Measurements from ENCODE around the gene MEIOB.
A peak's percentile ranks its signal among the peaks of the same experiment; 100 is the strongest.
"Not testable (repeated sequence)": the region's sequence is repeated elsewhere in the genome, so short reads cannot be mapped to it uniquely, and the experiment has no call there.

The MEIOB gene

DNA sequence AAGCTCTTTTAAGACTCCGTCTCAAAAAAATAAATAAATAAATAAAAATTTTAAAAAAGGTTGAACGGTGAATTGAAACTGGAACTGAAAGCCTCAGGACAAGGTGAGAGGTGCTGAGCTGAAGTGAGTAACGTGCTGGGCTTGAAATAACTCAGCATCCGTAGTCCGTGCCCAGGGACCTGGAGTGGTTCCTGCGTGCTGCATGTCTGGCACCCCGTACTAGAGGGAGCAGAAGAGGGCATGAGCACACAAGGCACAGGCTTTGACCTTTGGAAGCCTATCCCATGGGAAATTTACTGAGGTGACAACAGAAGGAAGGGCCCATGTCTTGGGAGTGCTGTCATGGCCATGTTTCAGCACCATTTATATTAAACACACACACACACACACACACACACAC is 4.5 kb upstream of the MEIOB start:
- no peak for DNase-seq (ENCODE audit: low spot score)

DNA sequence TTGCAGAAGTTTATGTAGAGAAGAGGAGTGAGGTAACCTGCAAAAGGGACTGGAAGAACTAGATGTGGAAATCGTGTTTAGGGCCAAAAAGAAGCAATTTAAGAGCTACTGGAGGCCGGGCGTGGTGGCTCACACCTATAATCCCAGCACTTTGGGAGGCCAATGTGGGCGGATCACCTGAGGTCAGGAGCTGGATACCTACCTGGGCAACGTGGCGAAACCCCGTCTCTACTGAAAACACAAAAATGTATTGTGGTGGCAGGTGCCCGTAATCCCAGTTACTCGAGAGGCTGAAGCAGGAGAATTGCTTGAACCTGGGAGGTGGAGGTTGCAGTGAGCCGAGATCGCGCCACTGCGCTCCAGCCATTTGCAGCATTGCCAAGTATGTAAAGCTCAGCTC is 4.1 kb upstream of the MEIOB start:
- DNase-seq (ENCODE audit: low spot score), result not testable (repeated sequence)

DNA sequence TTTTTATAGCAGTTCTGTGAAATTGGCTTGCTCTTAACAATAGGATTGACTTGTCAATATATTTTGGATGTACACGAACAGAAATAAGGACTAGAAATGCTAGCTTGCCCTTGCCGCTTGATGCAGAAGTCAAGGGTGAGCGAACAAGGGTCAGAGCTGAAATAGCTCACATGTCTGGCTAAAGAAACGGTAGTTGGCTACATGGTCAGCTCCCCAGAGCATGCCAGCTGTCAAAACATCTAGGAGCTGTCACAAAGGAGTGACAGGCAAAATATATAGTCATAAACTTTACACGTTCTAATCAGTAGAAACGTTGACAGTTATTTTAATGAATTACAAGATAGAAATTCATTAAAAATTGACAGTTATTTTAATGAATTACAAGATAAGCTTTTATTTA is 2.9 kb upstream of the MEIOB start:
- no peak for DNase-seq (ENCODE audit: low spot score)

DNA sequence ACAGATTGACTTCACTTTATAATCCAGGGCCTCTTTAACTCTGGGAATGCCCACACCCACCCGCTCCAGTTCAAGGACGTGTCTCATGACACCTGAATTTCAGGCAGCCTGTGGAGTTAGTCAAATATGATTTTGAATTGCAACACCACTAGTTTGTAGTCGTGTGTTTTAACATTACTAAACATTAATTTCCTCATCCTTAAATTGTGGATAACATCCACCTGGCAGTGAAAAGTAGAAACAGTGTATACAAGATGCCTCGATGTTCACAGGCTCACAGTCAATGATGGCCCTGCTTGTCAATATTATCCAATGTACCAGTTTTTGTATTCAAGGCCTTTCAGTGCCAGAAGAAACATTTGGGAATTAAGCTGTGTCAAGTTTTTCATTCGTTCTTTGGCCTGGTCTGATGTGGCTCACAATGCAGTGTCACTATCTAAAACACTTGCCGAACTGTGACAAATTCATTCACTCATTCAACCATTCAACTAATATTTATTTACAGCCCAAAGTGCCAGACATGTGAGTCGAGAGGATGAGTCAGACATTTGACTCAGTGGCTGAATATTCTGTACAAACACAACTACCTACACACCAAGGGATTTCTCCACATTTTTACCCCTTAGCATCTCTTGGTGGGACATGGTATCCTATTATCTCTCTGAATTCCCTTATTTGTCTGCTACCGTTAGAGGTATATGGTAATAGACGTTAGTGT is 1.4 kb downstream of the MEIOB start:
- DNase-seq (ENCODE audit: low spot score), result peak; percentile 49

DNA sequence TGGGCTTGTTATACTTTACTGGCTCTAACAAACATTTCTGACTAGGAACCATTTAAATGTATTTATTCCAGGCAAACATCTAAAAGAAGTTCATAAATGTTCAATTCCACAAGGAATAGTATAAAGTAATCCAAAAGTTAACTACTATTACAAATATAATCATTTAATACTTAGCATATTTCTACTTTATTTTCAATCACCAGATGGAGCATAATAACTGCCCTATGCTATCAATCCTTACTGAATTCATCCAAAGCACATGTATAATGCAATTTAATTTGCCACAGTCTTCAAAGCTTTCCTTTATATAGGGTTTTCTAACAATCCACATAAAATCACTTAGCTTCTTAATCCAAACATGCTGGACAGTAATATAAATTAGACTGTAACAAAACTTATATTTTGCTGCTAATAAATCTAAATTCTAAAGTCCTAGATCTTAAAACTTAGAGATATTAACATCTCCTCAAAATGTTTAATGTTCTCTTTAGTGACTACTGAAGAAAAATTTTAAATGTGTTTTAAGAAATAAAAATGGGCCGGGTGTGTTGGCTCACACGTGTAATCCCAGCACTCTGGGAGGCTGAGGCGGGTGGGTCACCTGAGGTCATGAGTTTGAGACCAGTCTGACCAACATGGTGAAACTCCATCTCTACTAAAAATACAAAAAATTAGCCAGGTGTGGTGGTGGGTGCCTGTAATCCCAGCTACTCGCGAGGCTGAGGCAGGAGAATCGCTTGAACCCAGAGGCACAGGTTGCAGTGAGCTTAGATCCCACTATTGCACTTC is 5.9 kb downstream of the MEIOB start:
- no peak for DNase-seq (ENCODE audit: low spot score)

DNA sequence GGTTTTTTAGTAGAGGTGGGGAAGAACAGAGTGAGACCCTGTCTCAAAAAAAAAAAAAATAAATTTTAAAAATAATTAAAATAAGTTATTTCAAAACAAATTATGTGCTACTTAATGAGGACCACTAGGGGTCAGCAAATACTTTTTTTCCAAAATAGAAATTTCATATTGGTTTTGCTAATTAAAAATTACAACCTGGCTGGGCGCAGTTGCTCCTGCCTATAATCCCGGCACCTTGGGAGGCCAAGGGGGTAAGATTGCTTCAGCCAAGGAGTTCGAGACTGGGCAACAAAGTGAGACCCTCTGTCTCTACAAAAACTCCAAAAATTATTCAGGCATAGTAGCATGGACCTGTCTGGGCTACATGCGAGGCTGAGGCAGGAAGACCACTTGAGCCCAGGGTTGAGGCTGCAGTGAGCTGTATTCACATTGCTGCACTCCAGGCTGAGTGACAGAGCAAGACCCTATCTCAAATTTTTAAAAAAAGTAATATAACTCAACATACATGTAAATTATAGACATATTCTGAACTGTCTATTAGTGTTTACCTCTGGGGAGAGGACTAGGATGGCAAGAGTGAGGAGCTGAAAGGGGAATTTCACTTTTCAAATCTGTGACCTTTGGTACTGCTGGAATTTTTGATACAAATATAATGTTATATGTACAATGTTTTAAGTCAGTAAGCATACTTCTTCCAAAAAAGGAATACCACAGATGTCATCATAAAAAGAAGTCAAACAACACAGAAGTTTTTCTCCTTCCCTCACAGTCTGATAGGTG is 8.1 kb downstream of the MEIOB start:
- DNase-seq (ENCODE audit: low spot score), result peak; percentile 53

DNA sequence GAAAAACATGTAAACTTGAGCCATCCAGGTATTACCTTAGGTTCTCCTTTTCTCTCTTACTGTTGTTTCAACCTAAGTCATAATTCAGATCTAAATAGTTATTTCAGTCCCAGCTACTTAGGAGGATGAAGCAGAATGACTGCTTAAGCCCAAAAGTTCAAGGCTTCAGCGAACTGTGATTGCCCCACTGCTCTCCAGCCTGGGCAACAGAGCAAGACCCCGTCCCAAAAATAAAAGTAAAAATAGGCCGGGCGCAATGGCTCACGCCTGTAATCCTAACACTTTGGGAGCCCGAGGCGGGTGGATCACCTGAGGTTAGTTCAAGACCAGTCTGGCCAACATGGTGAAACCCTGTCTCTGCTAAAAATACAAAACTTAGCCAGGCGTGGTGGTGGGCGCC is 9.6 kb downstream of the MEIOB start:
- no peak for DNase-seq (ENCODE audit: low spot score)

DNA sequence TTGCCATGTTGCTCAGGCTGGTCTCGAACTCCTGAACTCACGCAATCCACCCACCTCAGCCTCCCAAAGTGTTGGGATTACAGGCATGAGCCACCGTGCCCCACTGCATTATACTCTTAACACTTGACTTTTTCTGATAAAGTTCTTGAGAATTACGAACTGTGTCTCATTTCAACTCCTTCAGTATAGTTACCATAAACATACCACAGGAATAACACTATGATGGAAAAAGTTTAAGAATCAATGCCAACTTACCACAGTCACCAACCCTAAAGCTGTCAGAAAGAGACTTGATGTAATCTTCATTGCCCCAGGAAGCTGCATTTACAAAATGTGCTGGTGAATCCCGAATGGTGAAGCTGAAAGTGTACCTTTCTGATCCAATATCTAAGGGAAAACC is 10.2 kb downstream of the MEIOB start:
- no peak for DNase-seq (ENCODE audit: low spot score)

DNA sequence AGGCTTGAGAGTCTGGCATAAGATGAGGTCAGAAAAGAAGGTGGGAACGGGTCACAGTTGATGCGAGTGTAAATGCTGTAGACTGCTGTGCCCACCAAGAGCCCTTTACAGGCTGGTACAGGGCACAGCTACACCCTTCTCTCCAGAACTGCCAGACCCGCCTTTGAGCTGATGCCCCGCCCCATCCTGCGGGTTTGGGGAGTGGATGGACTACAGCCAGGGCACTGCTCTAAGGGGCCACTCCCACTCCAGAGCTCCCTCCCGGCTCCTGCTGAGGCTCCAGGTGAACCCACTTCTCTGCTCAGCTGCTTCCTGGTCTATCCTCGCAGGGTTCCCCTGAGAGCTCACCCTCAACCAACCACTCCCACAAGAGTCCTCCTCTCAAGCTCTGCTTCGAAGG is 12.3 kb downstream of the MEIOB start:
- peak; percentile 51 for DNase-seq (ENCODE audit: low spot score)

DNA sequence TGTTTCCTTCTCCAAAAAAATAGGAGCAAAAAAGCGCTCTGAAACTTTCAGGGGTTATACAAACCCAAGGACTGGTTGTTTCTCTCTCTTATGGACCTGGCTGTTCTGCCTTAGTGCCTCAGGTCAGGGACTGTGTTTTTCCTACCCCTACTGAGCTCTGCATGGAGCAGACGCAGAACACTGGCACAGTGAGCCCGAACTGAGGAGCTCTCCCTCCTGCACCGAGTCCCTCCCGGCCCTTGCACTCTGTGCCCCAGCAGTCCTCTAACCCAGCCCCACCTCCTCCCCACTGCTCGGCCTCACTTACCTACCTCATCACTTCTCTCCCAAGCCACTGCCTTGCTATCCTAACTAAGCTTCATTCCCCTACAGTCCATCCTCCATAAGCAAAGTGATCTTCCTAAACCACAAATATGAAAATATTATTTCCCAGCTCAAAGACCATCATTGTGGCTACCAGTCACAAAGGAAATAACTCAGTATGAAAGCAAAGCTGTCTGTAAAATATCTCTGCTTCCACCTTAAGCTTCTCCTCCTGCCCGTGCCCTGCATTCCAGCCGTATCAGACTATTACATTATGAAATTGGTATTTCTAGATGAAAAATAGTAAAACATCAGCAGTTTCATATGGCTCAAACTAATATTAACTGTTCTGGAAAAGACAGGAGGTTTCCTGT is 13.6 kb downstream of the MEIOB start:
- DNase-seq (ENCODE audit: low spot score), result no peak

DNA sequence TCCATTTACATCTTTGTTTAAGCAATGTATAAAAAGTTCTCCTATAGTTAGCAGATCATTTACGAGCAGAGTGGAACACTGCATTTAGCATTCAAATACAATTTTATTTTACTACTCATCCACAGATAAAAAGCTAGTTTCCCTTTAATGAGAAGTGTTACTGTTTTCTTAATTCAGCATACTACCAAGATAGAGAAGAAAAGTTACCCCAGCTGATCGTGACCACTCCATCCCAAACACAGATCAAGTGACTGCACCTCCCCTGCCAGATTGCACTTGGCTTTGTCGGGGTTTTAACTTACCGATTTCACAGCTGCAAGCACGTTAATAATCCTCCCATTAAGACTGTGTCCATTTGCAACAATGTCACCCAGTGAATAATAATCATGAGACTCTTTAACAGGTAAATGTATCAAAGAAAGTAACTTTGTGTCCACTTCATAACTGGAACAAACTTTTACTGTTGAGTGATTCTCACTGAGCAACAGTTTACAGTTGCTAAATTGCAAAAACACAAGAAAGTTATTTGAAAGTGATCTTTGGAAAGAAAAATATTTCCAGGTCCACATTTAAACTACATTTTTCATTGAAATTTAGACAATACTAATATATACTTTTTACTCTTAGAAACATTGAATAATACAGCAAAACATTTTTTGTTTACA is 14.4 kb downstream of the MEIOB start:
- DNase-seq (ENCODE audit: low spot score), result no peak

DNA sequence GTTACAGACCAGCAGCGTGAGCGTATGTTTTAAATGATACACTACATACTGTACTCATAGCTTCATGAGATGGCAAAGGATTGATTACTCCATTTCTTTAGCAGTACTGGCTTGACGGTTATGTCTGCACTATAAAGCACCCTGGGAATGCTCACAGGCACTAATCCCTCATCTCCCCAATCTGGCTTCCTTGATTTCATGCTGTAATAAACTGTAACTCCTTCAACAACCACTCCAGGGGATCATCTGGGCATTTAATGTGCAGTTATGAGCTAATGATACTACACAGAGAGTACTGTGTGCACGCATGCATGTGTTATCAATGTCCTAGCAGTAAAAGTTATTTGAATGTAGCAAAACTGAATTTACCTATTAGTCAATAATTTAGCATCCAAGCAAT is 20.2 kb downstream of the MEIOB start:
- no peak for DNase-seq (ENCODE audit: low spot score)

DNA sequence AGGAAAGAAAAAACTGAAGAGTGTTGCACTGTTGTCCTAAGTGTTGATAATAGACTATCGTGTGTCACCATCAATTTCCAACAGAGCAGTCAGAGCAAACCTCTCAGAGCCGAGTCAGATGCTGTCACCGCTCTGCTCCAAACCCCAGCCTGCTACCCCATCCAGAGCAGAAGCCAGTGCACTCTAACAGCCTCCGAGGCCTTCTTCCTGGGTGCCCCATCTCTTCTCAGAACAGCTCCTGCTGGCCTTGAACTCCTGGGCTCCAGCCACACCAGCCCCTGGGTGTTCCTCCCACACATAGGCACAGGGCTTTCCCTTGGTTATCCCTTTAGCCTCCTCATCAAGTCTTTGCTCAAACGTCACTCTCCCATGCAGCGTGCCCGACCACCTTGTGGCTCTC is 21.0 kb downstream of the MEIOB start:
- DNase-seq (ENCODE audit: low spot score), result no peak

DNA sequence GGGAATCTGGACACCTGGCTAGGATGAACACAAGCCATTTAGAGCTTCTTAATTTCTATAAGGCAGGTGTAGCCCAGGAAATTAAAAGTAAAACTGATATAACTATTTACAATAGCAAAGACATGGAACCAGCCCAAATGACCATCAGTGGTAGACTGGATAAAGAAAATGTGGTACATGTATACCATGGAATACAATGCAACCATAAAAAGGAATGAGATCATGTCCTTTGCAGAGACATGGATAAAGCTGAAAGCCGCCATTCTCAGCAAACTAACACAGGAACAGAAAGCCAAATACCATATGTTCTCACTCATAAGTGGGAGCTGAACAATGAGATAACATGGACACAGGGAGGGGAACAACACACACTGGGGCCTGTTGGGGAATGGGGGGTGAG is 25.5 kb downstream of the MEIOB start:
- no peak for DNase-seq (ENCODE audit: low spot score)

DNA sequence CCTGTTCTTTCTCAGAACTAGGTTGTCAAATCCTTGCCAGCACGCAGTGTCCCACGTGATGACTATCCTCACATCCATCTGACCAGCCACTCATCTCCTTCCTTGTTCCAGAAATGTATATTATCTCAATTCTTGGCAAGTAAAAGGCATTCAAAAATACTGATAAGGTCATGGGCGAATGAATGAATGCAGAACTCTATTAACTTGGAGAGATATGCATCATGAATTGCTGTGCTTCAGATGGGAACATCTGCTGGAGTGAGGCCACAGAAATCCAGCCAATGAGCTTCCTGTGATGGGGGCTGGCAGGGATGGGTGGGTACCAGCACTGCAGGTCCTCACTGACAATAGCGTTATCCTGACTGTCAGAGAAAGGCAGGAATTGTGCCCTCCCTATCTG is 26.0 kb downstream of the MEIOB start:
- DNase-seq (ENCODE audit: low spot score), result no peak

DNA sequence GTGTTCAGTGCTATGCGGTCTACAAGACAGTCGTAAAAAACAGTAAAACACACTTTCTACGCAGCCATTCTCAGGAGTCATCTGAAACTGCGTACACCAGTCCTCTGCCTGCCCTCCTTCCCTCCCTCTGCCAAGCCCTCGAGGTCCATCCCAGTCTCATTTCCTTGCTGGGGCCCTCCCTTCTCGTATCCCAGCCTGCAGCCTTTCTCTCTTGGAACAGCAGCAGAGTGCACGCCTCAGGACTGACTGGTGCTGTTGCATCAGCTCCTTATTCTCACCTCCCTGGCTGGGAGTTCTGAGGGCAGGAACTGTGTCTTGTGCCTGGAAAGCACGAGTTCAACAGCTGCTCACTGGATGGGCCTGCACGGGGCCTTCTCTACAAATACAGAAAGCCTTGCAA is 32.4 kb downstream of the MEIOB start:
- no peak for DNase-seq (ENCODE audit: low spot score)

DNA sequence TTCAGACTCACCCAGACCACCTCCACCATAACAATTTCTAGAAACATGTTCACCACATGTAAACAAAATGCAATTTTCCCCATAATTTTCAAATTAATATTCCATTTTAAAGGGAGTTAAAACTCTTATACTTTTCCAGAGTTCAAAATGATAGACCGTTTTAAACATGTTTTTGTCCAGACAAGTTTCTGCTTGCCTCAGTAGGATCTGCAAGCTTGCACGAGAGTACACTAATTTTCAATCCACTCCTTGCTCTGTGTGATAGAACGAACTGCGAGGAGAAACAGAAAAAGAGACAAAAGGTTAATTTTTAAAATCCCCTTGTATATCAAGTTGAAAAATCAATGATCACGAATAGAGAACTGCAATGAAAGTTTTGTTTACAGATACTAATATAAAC is 37.9 kb downstream of the MEIOB start:
- DNase-seq (ENCODE audit: low spot score), result no peak

DNA sequence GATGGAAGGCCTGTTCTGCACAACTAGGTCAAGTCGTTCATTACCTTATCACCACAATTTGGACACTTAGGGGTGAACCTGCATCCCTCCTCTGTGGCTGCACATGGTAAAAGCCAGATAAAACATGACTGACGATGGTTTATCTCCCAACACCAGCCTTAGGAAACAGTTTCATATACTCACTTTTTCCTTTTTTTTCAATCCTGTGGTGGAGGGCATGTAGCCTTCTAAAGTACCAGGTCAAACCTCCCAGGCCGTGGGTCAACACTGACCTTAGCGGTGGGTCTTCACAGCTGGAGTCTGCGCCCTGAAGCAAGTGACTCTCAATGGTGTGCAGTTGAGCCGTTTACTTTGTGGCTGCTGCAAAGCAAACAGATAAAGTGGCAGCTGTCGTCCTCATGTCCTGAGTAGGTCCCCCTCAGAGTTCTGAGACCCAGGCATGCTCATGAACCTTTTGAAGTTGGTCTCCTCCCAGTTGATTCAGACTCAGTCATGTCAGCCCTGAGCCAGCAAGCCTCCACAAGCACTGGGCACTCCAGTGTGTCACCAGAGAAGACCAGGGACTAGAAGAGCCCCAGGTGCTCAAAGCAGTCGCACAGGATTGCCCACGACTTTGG is 39.0 kb downstream of the MEIOB start:
- no peak for DNase-seq (ENCODE audit: low spot score)

DNA sequence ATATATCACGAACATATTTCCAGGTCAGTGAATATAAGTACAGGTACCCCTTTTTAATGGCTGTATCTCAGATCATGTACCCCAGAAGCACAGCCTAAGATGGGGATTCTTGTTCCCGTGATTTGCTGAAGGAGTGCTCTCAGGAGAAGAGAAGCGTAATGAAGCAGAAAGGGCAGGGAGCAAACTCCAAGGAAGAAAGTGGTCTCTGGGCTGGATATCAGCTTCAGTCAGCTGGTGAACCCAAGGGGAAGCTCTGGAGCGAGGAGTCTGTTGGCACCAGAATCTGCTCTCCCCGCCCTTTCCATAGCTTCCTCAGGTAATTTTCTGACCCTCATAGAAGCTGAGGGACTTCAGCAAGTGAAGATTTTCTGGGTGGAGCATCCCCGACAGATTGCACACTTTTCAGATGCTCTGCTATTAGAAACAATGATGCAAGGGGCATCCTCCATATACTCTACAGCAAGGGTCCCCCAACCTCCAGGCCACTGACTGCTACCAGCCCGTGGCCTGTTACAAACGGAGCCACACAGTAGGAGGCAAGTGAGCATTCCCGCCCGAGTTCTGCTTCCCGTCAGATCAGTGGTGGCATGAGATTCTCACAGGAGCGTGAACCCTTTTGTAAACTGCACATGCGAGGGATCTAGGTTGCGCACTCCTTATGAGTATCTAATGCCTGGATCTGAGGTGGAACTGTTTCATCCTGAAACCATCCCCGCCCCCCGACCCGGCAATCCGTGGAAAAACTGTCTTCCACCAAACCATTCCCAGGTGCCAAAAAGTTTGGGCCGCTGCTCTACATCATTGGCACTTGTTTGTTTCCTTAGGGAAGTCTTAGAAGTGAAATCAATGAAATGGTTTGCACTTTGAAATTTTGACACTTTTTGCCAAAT is 40.5 kb downstream of the MEIOB start:
- DNase-seq (ENCODE audit: low spot score), result no peak

DNA sequence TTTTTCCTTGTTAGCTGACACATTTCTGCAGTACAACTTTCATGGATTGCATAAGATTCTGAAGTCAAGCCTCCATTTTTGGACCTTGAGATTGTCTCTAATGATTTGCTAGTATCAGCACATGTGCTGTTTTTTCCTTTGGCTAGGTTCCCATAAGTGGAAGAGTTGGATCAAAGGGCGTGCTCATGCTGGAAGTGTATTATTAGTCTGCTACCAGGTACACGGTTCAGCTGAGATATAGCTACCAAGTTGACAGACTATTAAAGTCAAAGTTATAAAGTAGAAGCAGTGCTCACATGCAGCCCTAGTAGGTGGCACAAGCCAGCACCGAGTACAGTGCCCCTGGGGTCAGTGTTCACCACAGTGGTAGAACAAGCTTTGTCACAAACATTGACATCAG is 41.8 kb downstream of the MEIOB start:
- DNase-seq (ENCODE audit: low spot score), result no peak
